Esophagus squamous epithelium (tissue), 5 donors: ENCODE data around the gene MGAT5. TPM values are rescaled to one million over a fixed set of nuclear protein-coding genes. Genes with fewer than 3 reads are reported as not detected.

Source experiments
- DNase-seq: peaks from one replicate; lab custom pipeline; 2025; lab: John Stamatoyannopoulos, UW
- H3K27ac ChIP-seq, 4 donors: fragments of 200-600 bp; sonication (generic); one replicate each; pipeline ENCODE4 v1.5.1; 2016 to 2019; ENCODE audit warnings: mild to moderate bottlenecking in 1 of 4
- H3K27me3 ChIP-seq, 4 donors: fragments of 200-600 bp; sonication (generic); 1 replicate in 3 of 4; 2 replicates in 1 of 4; pipeline versions ENCODE4 v1.5.1 to v1.6.0; 2017 to 2021; ENCODE audit warnings: antibody characterized with exemption in 1 of 4
- H3K36me3 ChIP-seq, 3 donors: fragments of 200-600 bp; sonication (generic); one replicate each; pipeline ENCODE4 v1.5.1; 2016 to 2019
- H3K4me1 ChIP-seq, 3 donors: fragments of 200-600 bp; sonication (generic); one replicate each; pipeline ENCODE4 v1.5.1; 2017 to 2019
- H3K4me3 ChIP-seq, 4 donors: fragments of 200-600 bp; sonication (generic); 1 replicate in 3 of 4; 2 replicates in 1 of 4; pipeline ENCODE4 v1.5.1; 2016 to 2019; ENCODE audit warnings: mild to moderate bottlenecking in 2 of 4, moderate library complexity in 1 of 4
- H3K9me3 ChIP-seq, 3 donors: fragments of 200-600 bp; sonication (generic); one replicate each; pipeline ENCODE4 v1.5.1; 2016 to 2019
- POLR2A ChIP-seq, 4 donors: fragments of 450-650 bp; IDR thresholded peaks; one replicate each; pipeline ENCODE4 v1.6.1; 2017; ENCODE audit warnings: antibody characterized with exemption in 4 of 4, mild to moderate bottlenecking in 4 of 4, moderate library complexity in 3 of 4
- WGBS, 2 donors: methylation state at CpG; one replicate each; pipeline ENCODE4 v1.1.5; 2018; 5-methylcytosine and 5-hydroxymethylcytosine counted together
- intact Hi-C: fragments of 100-400 bp; cut with DNase I; formaldehyde crosslinking; loops from one replicate; pipeline ENCODE4 v1.15.0; 2022
- total RNA-seq, 4 donors: library from RNA; depleted of rRNA; stranded (reverse); fragments of >200 nt; gene quantifications; one replicate each; pipeline ENCODE4 v1.1.0, GENCODE V29; 2016
- TF ChIP-seq, protein P1 (sequence below), 6 experiments: fragments of 450-650 bp in 4 of 6; fragments of 200-600 bp in 2 of 6; sonication (generic) in 2 of 6; IDR thresholded peaks; one replicate each; pipeline ENCODE4 v1.5.1; 2016 to 2019; ENCODE audit warnings: antibody characterized with exemption in 6 of 6, mild to moderate bottlenecking in 4 of 6, moderate library complexity in 4 of 6
- donor health status: DM: yes; HTN: yes; CAD: no.

The MGAT5 gene
- total RNA-seq, 4 donors from 2014 or later, result 14.2 to 29.2 (median 24.6) TPM

DNA sequence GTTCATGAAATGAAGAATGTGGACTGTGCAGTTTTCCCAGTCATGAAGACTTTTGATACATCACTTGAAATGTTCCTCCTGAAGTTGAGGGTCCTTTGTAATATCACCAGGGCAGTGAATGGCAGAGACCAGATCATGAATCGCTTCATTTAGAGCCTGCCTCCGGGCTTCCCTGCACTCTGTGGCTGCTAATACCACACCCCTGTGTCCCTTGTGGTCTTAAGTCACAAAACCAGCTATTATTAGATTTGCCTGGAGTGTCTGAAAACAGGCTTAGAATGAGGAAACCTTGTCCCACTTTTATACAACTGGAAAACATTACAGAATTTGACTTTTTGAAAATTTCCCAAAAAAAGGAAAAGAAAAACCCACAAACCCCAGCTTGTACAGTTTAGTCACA lies 147.9 kb downstream of the MGAT5 start:
- Histone ChIP-seq H3K27me3 (no peaks in the 10 kb centered on the region), H3K4me3 (no peak overlapping the region), H3K9me3 (no peaks in the 10 kb centered on the region), H3K36me3 (peaks cover 0 to 28% (median 0%) of the 10 kb centered on the region in 3 donors), H3K27ac (peak overlapping the region in 3 of 4 donors; percentile 17 to 66 (median 62)), H3K4me1 (peaks cover 7 to 52% (median 25%) of the 10 kb centered on the region in 3 donors)
- no peak for TF ChIP-seq POLR2A (IDR thresholded peaks at IDR 0.05)
- TF ChIP-seq, protein P1, sequence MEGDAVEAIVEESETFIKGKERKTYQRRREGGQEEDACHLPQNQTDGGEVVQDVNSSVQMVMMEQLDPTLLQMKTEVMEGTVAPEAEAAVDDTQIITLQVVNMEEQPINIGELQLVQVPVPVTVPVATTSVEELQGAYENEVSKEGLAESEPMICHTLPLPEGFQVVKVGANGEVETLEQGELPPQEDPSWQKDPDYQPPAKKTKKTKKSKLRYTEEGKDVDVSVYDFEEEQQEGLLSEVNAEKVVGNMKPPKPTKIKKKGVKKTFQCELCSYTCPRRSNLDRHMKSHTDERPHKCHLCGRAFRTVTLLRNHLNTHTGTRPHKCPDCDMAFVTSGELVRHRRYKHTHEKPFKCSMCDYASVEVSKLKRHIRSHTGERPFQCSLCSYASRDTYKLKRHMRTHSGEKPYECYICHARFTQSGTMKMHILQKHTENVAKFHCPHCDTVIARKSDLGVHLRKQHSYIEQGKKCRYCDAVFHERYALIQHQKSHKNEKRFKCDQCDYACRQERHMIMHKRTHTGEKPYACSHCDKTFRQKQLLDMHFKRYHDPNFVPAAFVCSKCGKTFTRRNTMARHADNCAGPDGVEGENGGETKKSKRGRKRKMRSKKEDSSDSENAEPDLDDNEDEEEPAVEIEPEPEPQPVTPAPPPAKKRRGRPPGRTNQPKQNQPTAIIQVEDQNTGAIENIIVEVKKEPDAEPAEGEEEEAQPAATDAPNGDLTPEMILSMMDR (IDR thresholded peaks at IDR 0.05), result no peak
- intact Hi-C loops, result no loop called here
- 39 to 59% methylated on average over 2 of the region's 2 CpGs for WGBS, 2 donors
- no peak for DNase-seq

DNA sequence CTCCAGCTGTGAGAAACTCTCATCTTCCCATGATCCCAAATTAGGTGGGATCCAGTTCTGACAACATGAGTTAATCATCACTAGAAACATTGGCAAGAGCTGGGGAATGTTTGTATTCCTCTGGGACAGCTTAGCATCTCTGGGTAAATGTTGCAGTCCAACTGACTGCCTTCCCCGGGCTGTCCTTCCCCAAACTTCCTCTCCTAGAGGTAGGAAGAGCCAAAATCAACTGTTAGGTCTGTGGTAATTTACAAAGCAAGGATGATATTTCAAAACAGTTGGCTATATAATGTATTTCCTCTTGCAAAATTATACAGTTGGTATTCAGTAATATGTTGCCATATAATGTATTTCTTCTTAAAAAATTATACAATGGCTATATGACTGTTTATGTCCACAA lies 148.5 kb downstream of the MGAT5 start:
- H3K4me1 ChIP-seq, result peaks cover 11 to 58% (median 28%) of the 10 kb centered on the region in 3 donors
- TF ChIP-seq, protein P1 (IDR thresholded peaks at IDR 0.05), result no peak
- TF ChIP-seq POLR2A (IDR thresholded peaks at IDR 0.05), result no peak
- intact Hi-C loops, result no loop called here
- no peak for DNase-seq
- H3K9me3 ChIP-seq, result no peaks in the 10 kb centered on the region
- no peaks in the 10 kb centered on the region for H3K27me3 ChIP-seq
- H3K36me3 ChIP-seq, result peaks cover 0 to 22% (median 2%) of the 10 kb centered on the region in 3 donors
- H3K27ac ChIP-seq, result peak overlapping the region in 3 of 4 donors; percentile 17 to 62 (median 44)
- 39 to 50% methylated on average over 1 of the region's 1 CpG for WGBS, 2 donors
- no peak overlapping the region for H3K4me3 ChIP-seq

DNA sequence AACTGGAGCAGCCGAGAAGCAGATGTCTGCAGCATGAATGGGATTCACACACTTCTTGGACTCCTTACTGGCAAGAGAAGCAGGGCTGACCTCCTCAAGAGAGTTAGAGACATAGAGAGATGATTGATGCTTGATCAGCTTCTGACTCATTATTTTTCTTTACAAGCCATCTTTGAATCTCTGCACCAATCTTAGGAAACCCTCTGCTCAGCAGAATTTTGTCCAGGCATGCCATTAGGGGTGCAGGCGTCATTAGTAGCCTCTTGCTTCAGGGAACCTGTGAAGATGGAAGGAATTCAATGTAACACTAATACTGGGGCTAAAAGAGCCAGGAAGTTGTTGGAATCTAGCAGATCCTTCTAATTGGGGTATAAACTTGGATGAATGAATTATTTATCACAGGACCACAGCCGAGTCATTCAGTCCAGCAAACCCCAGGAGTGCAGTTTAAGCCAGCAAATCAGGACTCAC lies 151.8 kb downstream of the MGAT5 start:
- 28 to 50% methylated on average over 3 of the region's 3 CpGs for WGBS, 2 donors
- Histone ChIP-seq H3K4me3 (no peak overlapping the region), H3K9me3 (no peaks in the 10 kb centered on the region), H3K27me3 (no peaks in the 10 kb centered on the region), H3K36me3 (peaks cover 0 to 17% (median 8%) of the 10 kb centered on the region in 3 donors), H3K4me1 (peaks cover 11 to 81% (median 37%) of the 10 kb centered on the region in 3 donors), H3K27ac (peak overlapping the region; percentile 25 to 75 (median 46))
- intact Hi-C loops, result no loop called here
- TF ChIP-seq, protein P1 (IDR thresholded peaks at IDR 0.05), result no peak
- TF ChIP-seq POLR2A (IDR thresholded peaks at IDR 0.05), result no peak
- no peak for DNase-seq

DNA sequence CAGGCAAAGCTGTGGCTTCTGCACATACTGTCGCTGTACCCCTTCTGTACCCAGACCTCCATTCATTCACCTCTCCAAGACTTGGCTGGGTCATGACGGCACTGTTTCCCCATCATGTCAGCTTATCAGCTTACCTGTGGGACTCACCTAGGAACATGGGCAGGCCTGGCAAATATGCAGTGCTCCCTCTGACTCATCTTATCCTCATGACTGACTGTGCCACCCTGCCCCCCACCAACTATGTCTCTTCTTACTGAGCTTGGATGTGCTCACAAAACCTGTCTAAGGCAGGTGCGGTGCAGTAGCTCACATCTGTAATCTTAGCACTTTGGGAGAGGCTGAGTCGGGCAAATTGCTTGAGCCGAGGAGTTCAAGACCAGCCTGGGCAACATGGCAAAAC lies 152.4 kb downstream of the MGAT5 start:
- intact Hi-C loops, result no loop called here
- peaks cover 11 to 81% (median 34%) of the 10 kb centered on the region in 3 donors for H3K4me1 ChIP-seq
- H3K27me3 ChIP-seq, result no peaks in the 10 kb centered on the region
- H3K36me3 ChIP-seq, result peaks cover 0 to 17% (median 8%) of the 10 kb centered on the region in 3 donors
- H3K4me3 ChIP-seq, result no peak overlapping the region
- no peak for DNase-seq
- TF ChIP-seq POLR2A (IDR thresholded peaks at IDR 0.05), result no peak
- TF ChIP-seq, protein P1 (IDR thresholded peaks at IDR 0.05), result no peak
- H3K9me3 ChIP-seq, result no peaks in the 10 kb centered on the region
- H3K27ac ChIP-seq, result peak overlapping the region; percentile 25 to 75 (median 49)
- WGBS, 2 donors, result 50 to 82% methylated on average over 2 to 3 of the region's 5 CpGs

DNA sequence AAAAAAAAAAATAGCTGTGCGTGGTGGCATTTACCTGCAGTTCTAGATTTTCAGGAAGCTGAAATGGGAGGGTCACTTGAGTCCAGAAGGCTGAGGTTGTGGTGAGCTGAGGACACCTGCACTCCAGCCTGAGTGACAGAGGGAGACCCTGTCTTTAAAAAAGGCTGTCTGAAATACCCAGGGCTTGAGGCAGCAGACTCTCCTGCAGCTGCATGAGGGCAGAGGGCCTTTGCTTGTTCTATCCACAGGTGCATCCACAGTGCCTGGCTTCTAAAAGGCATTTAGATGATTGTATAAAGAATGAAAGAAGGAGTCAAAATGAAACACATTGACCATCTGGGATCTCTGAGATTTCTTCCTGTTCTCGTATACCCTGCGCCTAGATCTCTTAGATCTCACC lies 152.9 kb downstream of the MGAT5 start:
- DNase-seq, result no peak
- TF ChIP-seq POLR2A (IDR thresholded peaks at IDR 0.05), result no peak
- TF ChIP-seq, protein P1 (IDR thresholded peaks at IDR 0.05), result no peak
- H3K4me1 ChIP-seq, result peaks cover 14 to 81% (median 34%) of the 10 kb centered on the region in 3 donors
- peaks cover 0 to 17% (median 8%) of the 10 kb centered on the region in 3 donors for H3K36me3 ChIP-seq
- H3K4me3 ChIP-seq, result no peak overlapping the region
- no peaks in the 10 kb centered on the region for H3K27me3 ChIP-seq
- WGBS, 2 donors, result 81 to 83% methylated on average over 3 of the region's 3 CpGs
- H3K27ac ChIP-seq, result peak overlapping the region in 2 of 4 donors; percentile 38 to 75
- H3K9me3 ChIP-seq, result no peaks in the 10 kb centered on the region
- intact Hi-C loops, result no loop called here
